Memory B cell (primary cell): ENCODE data around the gene RABEP1.

ENCODE experiments used
- ATAC-seq: fragments of 150-1000 bp; cut with Tn5 transposase; 2 replicates; pipeline ENCODE4 v1.10.0; 2021; ENCODE audit warnings: low read depth, mild to moderate bottlenecking, moderate library complexity
- DNase-seq, 2 donors: peaks; one replicate each; pipeline ENCODE4 v3.0.0; 2022; ENCODE audit warnings: low spot score in 2 of 2
- H3K27ac Mint-ChIP-seq: one replicate; pipeline ENCODE4 v1.8.0; 2022; ENCODE audit warnings: mild to moderate bottlenecking, moderate library complexity, mixed read lengths
- H3K27me3 Mint-ChIP-seq: one replicate; pipeline ENCODE4 v1.8.0; 2022; ENCODE audit warnings: mixed read lengths
- H3K36me3 Mint-ChIP-seq: one replicate; pipeline ENCODE4 v1.8.0; 2022; ENCODE audit warnings: mild to moderate bottlenecking, mixed read lengths
- H3K4me1 Mint-ChIP-seq: one replicate; pipeline ENCODE4 v1.8.0; 2022; ENCODE audit warnings: mixed read lengths
- H3K4me3 Mint-ChIP-seq: one replicate; pipeline ENCODE4 v1.8.0; 2022; ENCODE audit warnings: mild to moderate bottlenecking, moderate library complexity, mixed read lengths
- H3K9me3 Mint-ChIP-seq: one replicate; pipeline ENCODE4 v1.8.0; 2022; ENCODE audit warnings: mixed read lengths

RABEP1 gene

GRCh38 chr17:5361426-5361825, 79.3 kb downstream of the RABEP1 start:
- DNase-seq (no peak), ATAC-seq (no peak)
- peaks cover 2% of the 10 kb centered on the region for H3K4me1 Mint-ChIP-seq
- peaks cover 31% of the 10 kb centered on the region for H3K36me3 Mint-ChIP-seq
- no peaks in the 10 kb centered on the region for H3K27me3 Mint-ChIP-seq
- no peak overlapping the region for H3K4me3 Mint-ChIP-seq
- H3K27ac Mint-ChIP-seq: no peak overlapping the region
- no peaks in the 10 kb centered on the region for H3K9me3 Mint-ChIP-seq

- Mint-ChIP-seq H3K4me3 (no peak overlapping the region), H3K36me3 (peaks cover 31% of the 10 kb centered on the region), H3K27me3 (no peaks in the 10 kb centered on the region), H3K27ac (peak overlapping the region; percentile 58), H3K9me3 (no peaks in the 10 kb centered on the region), H3K4me1 (peaks cover 2% of the 10 kb centered on the region)
- DNase-seq (no peak), ATAC-seq (no peak)
These were observed 80.2 kb downstream of the RABEP1 start for GRCh38 chr17:5362162-5362811.

GRCh38 chr17:5364156-5364555, 82.1 kb downstream of the RABEP1 start:
- Mint-ChIP-seq H3K36me3 (peaks cover 30% of the 10 kb centered on the region), H3K4me3 (no peak overlapping the region), H3K27me3 (no peaks in the 10 kb centered on the region), H3K9me3 (no peaks in the 10 kb centered on the region), H3K27ac (peak overlapping the region; percentile 19), H3K4me1 (peaks cover 2% of the 10 kb centered on the region)
- DNase-seq (no peak), ATAC-seq (no peak)

- H3K27ac Mint-ChIP-seq: no peak overlapping the region
- H3K9me3 Mint-ChIP-seq: no peaks in the 10 kb centered on the region
- ATAC-seq: no peak
- no peak for DNase-seq
- H3K4me1 Mint-ChIP-seq: peaks cover 2% of the 10 kb centered on the region
- H3K36me3 Mint-ChIP-seq: peaks cover 34% of the 10 kb centered on the region
- no peaks in the 10 kb centered on the region for H3K27me3 Mint-ChIP-seq
- no peak overlapping the region for H3K4me3 Mint-ChIP-seq
These were observed 82.6 kb downstream of the RABEP1 start for GRCh38 chr17:5364696-5365095.

GRCh38 chr17:5365831-5366230, 83.7 kb downstream of the RABEP1 start:
- DNase-seq: no peak
- Mint-ChIP-seq H3K4me1 (peaks cover 4% of the 10 kb centered on the region), H3K27ac (peak overlapping the region; percentile 8), H3K9me3 (no peaks in the 10 kb centered on the region), H3K4me3 (no peak overlapping the region), H3K27me3 (no peaks in the 10 kb centered on the region), H3K36me3 (peaks cover 33% of the 10 kb centered on the region)
- ATAC-seq: no peak

- Mint-ChIP-seq H3K27ac (peak overlapping the region; percentile 31), H3K36me3 (peaks cover 34% of the 10 kb centered on the region), H3K9me3 (no peaks in the 10 kb centered on the region), H3K4me3 (no peak overlapping the region), H3K4me1 (peaks cover 4% of the 10 kb centered on the region), H3K27me3 (no peaks in the 10 kb centered on the region)
- ATAC-seq: no peak
- DNase-seq: no peak
These were observed 88.3 kb downstream of the RABEP1 start for GRCh38 chr17:5370411-5370810.

GRCh38 chr17:5373112-5373511, 91.0 kb downstream of the RABEP1 start:
- DNase-seq (no peak), ATAC-seq (peak; percentile 59)
- Mint-ChIP-seq H3K4me3 (no peak overlapping the region), H3K9me3 (no peaks in the 10 kb centered on the region), H3K4me1 (peaks cover 2% of the 10 kb centered on the region), H3K36me3 (peaks cover 37% of the 10 kb centered on the region), H3K27me3 (no peaks in the 10 kb centered on the region), H3K27ac (peak overlapping the region; percentile 56)

GRCh38 chr17:5378566-5379207, 96.6 kb downstream of the RABEP1 start:
- ATAC-seq (no peak), DNase-seq (no peak)
- H3K27ac Mint-ChIP-seq: peak overlapping the region; percentile 68
- H3K9me3 Mint-ChIP-seq: no peaks in the 10 kb centered on the region
- H3K4me3 Mint-ChIP-seq: no peak overlapping the region
- peaks cover 47% of the 10 kb centered on the region for H3K36me3 Mint-ChIP-seq
- H3K27me3 Mint-ChIP-seq: no peaks in the 10 kb centered on the region
- peaks cover 4% of the 10 kb centered on the region for H3K4me1 Mint-ChIP-seq

- H3K27ac Mint-ChIP-seq: peak overlapping the region; percentile 68
- DNase-seq (no peak), ATAC-seq (no peak)
- H3K9me3 Mint-ChIP-seq: no peaks in the 10 kb centered on the region
- H3K27me3 Mint-ChIP-seq: no peaks in the 10 kb centered on the region
- peaks cover 4% of the 10 kb centered on the region for H3K4me1 Mint-ChIP-seq
- peaks cover 45% of the 10 kb centered on the region for H3K36me3 Mint-ChIP-seq
- H3K4me3 Mint-ChIP-seq: no peak overlapping the region
These were observed 97.4 kb downstream of the RABEP1 start for GRCh38 chr17:5379351-5380107.

GRCh38 chr17:5380491-5381135, 98.5 kb downstream of the RABEP1 start:
- no peak for ATAC-seq
- no peak for DNase-seq
- Mint-ChIP-seq H3K4me1 (peaks cover 4% of the 10 kb centered on the region), H3K27me3 (no peaks in the 10 kb centered on the region), H3K36me3 (peaks cover 43% of the 10 kb centered on the region), H3K4me3 (no peak overlapping the region), H3K9me3 (no peaks in the 10 kb centered on the region), H3K27ac (peak overlapping the region; percentile 68)

GRCh38 chr17:5381542-5381941, 99.5 kb downstream of the RABEP1 start:
- ATAC-seq (no peak), DNase-seq (no peak)
- Mint-ChIP-seq H3K27ac (peak overlapping the region; percentile 26), H3K4me1 (peaks cover 4% of the 10 kb centered on the region), H3K36me3 (peaks cover 43% of the 10 kb centered on the region), H3K9me3 (no peaks in the 10 kb centered on the region), H3K4me3 (no peak overlapping the region), H3K27me3 (no peaks in the 10 kb centered on the region)

GRCh38 chr17:5391678-5392077, 109.6 kb downstream of the RABEP1 start:
- H3K9me3 Mint-ChIP-seq: no peaks in the 10 kb centered on the region
- H3K4me3 Mint-ChIP-seq: no peak overlapping the region
- no peak for ATAC-seq
- no peak for DNase-seq
- no peak overlapping the region for H3K27ac Mint-ChIP-seq
- no peaks in the 10 kb centered on the region for H3K27me3 Mint-ChIP-seq
- H3K4me1 Mint-ChIP-seq: no peaks in the 10 kb centered on the region
- H3K36me3 Mint-ChIP-seq: peaks cover 39% of the 10 kb centered on the region

GRCh38 chr17:5396612-5397011, 114.5 kb downstream of the RABEP1 start:
- Mint-ChIP-seq H3K27me3 (no peaks in the 10 kb centered on the region), H3K27ac (no peak overlapping the region), H3K4me1 (no peaks in the 10 kb centered on the region), H3K4me3 (no peak overlapping the region), H3K9me3 (no peaks in the 10 kb centered on the region), H3K36me3 (peaks cover 31% of the 10 kb centered on the region)
- ATAC-seq (peak; percentile 3), DNase-seq (no peak)

GRCh38 chr17:5399767-5400166, 117.7 kb downstream of the RABEP1 start:
- Mint-ChIP-seq H3K27ac (no peak overlapping the region), H3K4me3 (no peak overlapping the region)

More at GRCh38 chr17:5399767-5400166, 117.7 kb downstream of the RABEP1 start:
- Mint-ChIP-seq H3K4me1 (no peaks in the 10 kb centered on the region), H3K9me3 (no peaks in the 10 kb centered on the region), H3K36me3 (peaks cover 19% of the 10 kb centered on the region), H3K27me3 (no peaks in the 10 kb centered on the region)
- DNase-seq (no peak), ATAC-seq (no peak)
